Mesothelial cell of epicardium (in vitro differentiated cells): ENCODE data around the gene PARPBP. TPM values are rescaled to one million over a fixed set of nuclear protein-coding genes. Genes with fewer than 3 reads are reported as not detected.

Source experiments
- DNase-seq, 2 experiments: peaks; one replicate each; pipeline ENCODE4 v3.0.0; 2021; ENCODE audit warnings: low spot score in 2 of 2; ENCODE audit not compliant: unreplicated experiment in 2 of 2
- H3K27ac Mint-ChIP-seq: 2 replicates; pipeline ENCODE4 v1.8.0; 2021; ENCODE audit warnings: mixed read lengths
- H3K27me3 Mint-ChIP-seq: 2 replicates; pipeline ENCODE4 v1.8.0; 2021; ENCODE audit warnings: low read depth, mixed read lengths
- H3K36me3 Mint-ChIP-seq: 2 replicates; pipeline ENCODE4 v1.8.0; 2021; ENCODE audit warnings: mixed read lengths
- H3K4me1 Mint-ChIP-seq: 2 replicates; pipeline ENCODE4 v1.8.0; 2021; ENCODE audit warnings: mixed read lengths
- H3K4me3 Mint-ChIP-seq: 2 replicates; pipeline ENCODE4 v1.8.0; 2021; ENCODE audit warnings: mild to moderate bottlenecking, moderate library complexity, mixed read lengths
- H3K9me3 Mint-ChIP-seq: 2 replicates; pipeline ENCODE4 v1.8.0; 2021; ENCODE audit warnings: mixed read lengths
- CTCF ChIP-seq: fragments of 200-600 bp; sonication (generic); IDR thresholded peaks from one replicate; pipeline ENCODE4 v1.5.0; 2021; ENCODE audit warnings: antibody characterized with exemption; ENCODE audit not compliant: unreplicated experiment
- total RNA-seq: library from RNA; stranded (reverse); gene quantifications from 3 replicates; pipeline ENCODE4 v1.2.1, GENCODE V29; 2021

PARPBP gene
- total RNA-seq, 1 donor from 2014 or later, result 15.0 TPM

GRCh38 chr12:102171951-102172350 lies 52.0 kb downstream of the PARPBP start:
- H3K9me3 Mint-ChIP-seq, result no peaks in the 10 kb centered on the region
- peak overlapping the region; percentile 48 for H3K27ac Mint-ChIP-seq
- H3K36me3 Mint-ChIP-seq, result no peaks in the 10 kb centered on the region
- TF ChIP-seq CTCF, result no peak
- peaks cover 4% of the 10 kb centered on the region for H3K4me1 Mint-ChIP-seq
- H3K4me3 Mint-ChIP-seq, result no peak overlapping the region
- DNase-seq, result no peak
- H3K27me3 Mint-ChIP-seq, result no peaks in the 10 kb centered on the region

DNA sequence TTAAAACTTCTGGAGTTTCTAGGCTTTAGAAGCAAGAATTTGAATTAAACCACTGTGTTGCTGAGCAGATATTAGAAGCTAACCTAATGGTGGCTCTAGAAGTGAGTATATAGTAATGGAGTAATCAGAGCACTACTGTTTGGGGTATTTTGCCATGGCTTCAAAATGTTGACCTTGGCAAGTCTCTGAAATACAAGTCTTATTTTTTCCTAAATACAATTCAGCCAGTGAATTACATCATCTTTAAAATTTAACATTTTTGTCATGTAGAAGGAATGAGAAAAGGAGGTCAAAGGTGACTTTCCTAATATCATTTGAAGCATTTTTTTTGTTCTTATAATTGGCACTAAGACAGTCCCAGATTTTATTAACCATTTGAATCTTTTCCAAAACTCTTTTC lies 52.5 kb downstream of the PARPBP start:
- Mint-ChIP-seq H3K36me3 (no peaks in the 10 kb centered on the region), H3K9me3 (no peaks in the 10 kb centered on the region), H3K27ac (peak overlapping the region; percentile 48), H3K4me3 (no peak overlapping the region), H3K4me1 (peaks cover 4% of the 10 kb centered on the region), H3K27me3 (no peaks in the 10 kb centered on the region)
- TF ChIP-seq CTCF, result no peak
- DNase-seq, result no peak

DNA sequence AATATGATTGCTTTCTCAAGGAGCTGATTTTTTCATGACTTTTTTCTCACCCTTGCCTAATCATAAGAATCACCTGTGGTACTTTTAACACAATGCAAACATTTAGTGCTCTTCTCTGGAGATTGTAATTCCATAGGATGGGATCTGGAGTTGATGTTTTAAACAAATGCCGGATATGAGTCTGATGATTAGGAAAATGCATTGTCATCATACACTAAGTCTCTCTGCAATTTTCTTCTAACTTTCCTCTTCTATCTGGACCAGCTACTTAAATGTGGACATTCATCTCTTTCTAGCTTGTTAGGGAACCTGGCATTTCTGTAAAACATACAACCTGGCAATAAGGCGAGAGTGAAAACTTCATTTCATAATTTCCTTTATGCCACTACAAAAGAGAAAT lies 54.1 kb downstream of the PARPBP start:
- no peak for TF ChIP-seq CTCF
- Mint-ChIP-seq H3K9me3 (no peaks in the 10 kb centered on the region), H3K4me1 (peaks cover 4% of the 10 kb centered on the region), H3K27me3 (no peaks in the 10 kb centered on the region), H3K36me3 (no peaks in the 10 kb centered on the region), H3K27ac (no peak overlapping the region), H3K4me3 (no peak overlapping the region)
- no peak for DNase-seq

DNA sequence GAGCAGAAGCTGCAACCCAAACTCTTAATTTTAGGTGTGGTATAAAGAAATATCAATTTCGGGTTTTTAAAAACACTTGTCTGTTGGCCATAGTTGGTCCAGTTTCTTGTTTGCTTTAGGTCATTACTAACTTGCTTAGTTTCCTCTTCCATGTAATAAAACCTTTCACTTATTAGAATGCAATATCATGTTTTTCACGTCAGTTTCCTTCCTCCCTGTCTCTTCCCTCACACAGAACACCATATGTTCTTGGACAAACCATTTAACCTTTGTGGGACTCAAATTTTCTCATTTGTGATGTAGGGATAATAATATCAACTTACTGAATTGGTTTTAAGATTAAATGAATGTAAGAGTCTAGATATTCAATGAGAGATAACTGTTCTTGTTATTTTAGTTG lies 54.8 kb downstream of the PARPBP start:
- Mint-ChIP-seq H3K4me3 (no peak overlapping the region), H3K27me3 (no peaks in the 10 kb centered on the region), H3K36me3 (no peaks in the 10 kb centered on the region), H3K9me3 (no peaks in the 10 kb centered on the region), H3K4me1 (peaks cover 4% of the 10 kb centered on the region), H3K27ac (no peak overlapping the region)
- no peak for TF ChIP-seq CTCF
- no peak for DNase-seq

- no peak for TF ChIP-seq CTCF
- Mint-ChIP-seq H3K27me3 (no peaks in the 10 kb centered on the region), H3K4me3 (no peak overlapping the region), H3K9me3 (no peaks in the 10 kb centered on the region), H3K27ac (no peak overlapping the region), H3K4me1 (no peaks in the 10 kb centered on the region), H3K36me3 (no peaks in the 10 kb centered on the region)
- no peak for DNase-seq
Measured at GRCh38 chr12:102182635-102183034, 62.7 kb downstream of the PARPBP start.

GRCh38 chr12:102195826-102196225 lies 75.8 kb downstream of the PARPBP start:
- TF ChIP-seq CTCF, result no peak
- Mint-ChIP-seq H3K27ac (no peak overlapping the region), H3K4me1 (peaks cover 13% of the 10 kb centered on the region), H3K36me3 (no peaks in the 10 kb centered on the region), H3K9me3 (no peaks in the 10 kb centered on the region), H3K27me3 (no peaks in the 10 kb centered on the region), H3K4me3 (no peak overlapping the region)
- no peak for DNase-seq
